IgD-negative memory B cell (primary cell): ENCODE results near the gene GINS1. TPM values are rescaled to one million over a fixed set of nuclear protein-coding genes. Genes with fewer than 3 reads are reported as not detected.
A peak's percentile ranks its signal among the peaks of the same experiment; 100 is the strongest.

Experiments
- H3K27ac Mint-ChIP-seq, 3 donors: one replicate each; pipeline ENCODE4 v1.8.0; 2020 to 2022; ENCODE audit warnings: mild to moderate bottlenecking in 3 of 3, mixed read lengths in 3 of 3, moderate library complexity in 1 of 3
- H3K27me3 Mint-ChIP-seq: one replicate; pipeline ENCODE4 v1.8.0; 2021; ENCODE audit warnings: mixed read lengths
- H3K36me3 Mint-ChIP-seq: one replicate; pipeline ENCODE4 v1.8.0; 2020; ENCODE audit warnings: mild to moderate bottlenecking, mixed read lengths
- H3K4me1 Mint-ChIP-seq, 3 donors: one replicate each; pipeline ENCODE4 v1.8.0; 2020 to 2022; ENCODE audit warnings: mixed read lengths in 3 of 3, mild to moderate bottlenecking in 1 of 3
- H3K4me3 Mint-ChIP-seq, 4 donors: one replicate each; pipeline ENCODE4 v1.8.0; 2020 to 2022; ENCODE audit warnings: mild to moderate bottlenecking in 4 of 4, mixed read lengths in 4 of 4, moderate library complexity in 3 of 4
- H3K9me3 Mint-ChIP-seq, 3 donors: one replicate each; pipeline ENCODE4 v1.8.0; 2020 to 2021; ENCODE audit warnings: mixed read lengths in 3 of 3, mild to moderate bottlenecking in 1 of 3
- polyA plus RNA-seq: library from polyadenylated mRNA; unstranded; fragments of 300-500 nt; fragmentation: Illumina TruSeq; gene quantifications from one replicate; pipeline ENCODE4 v1.2.3, GENCODE V29; 2021

Gene GINS1
- polyA plus RNA-seq, 1 donor from 2014 or later, result 1.2 TPM

DNA sequence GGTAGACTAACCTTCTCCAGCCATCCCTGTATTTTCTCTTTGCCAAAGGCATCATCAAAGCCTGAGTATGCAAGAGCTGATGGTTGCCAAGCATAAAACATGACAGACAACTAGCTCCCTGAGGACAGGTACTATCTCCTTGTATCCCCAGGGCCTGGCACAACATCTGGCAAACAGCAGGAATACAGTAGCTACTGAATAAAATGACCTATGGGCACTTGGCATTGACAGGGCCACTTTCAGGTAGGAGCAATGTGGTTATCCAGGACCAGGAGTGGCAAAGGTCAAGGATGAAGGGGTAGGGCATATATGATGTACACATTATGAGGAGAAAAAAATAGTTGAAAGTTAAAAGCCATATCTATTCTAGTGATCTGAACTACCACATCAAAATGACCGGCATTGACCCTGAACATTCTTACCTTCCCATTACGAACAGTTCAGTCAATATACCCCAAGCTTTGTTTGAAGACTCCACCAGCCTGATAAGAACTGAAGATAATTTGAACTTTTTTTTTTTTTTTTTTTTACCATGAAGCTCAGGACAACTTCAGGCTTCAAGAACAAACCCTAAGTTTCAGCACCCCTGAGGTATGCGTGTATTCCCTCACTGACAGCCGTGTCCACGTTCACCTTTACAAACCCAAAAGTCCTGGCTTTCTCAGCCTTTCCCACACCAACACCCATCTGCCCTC, 29.1 kb upstream of the GINS1 start:
- Mint-ChIP-seq H3K4me3 (no peak overlapping the region), H3K4me1 (peaks cover 4 to 12% (median 11%) of the 10 kb centered on the region in 3 donors), H3K36me3 (peaks cover 11% of the 10 kb centered on the region), H3K27ac (peak overlapping the region in 1 of 3 donors; percentile 35), H3K27me3 (no peaks in the 10 kb centered on the region), H3K9me3 (peaks cover 0 to 2% (median 2%) of the 10 kb centered on the region in 3 donors)

DNA sequence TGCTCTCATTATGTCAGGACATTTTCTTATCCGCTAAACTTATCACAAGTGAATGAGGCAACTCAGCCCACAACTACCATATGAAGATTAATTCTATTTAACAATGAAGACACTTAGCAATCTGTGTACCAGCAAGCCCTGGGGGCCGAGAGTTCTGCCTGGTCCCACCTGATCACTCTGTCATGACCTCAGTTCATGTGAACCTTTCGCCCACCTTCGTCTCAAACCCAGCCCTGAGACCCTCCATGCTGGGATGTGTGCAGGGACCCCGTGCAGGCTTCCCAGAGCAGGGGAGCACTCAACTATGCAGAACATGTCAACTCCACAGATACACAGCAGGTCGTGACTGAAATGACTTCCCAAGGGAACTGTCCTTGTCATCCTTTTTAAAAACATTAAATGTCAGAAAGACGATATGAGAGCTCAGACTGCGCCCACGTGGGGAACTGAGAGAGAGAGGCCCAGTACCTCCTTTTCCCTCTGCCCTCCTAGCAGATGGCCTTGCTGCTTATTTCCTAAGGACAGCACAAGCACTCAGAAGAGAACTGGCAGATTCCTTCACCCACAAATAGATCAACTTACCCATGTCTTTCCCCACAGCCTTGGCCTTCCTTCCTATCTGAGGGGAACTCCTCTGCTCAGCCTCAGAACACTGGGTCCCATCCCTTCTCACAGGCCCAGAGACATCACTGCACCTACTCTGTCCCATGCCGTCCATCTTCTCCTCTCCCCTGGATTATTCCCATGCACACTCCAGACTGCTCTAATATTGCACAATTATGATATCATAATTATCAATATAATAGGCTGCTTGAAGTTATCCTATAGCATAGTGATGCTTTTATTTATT, 28.4 kb upstream of the GINS1 start:
- Mint-ChIP-seq H3K9me3 (peaks cover 0 to 2% (median 2%) of the 10 kb centered on the region in 3 donors), H3K27me3 (no peaks in the 10 kb centered on the region), H3K4me1 (peaks cover 4 to 12% (median 8%) of the 10 kb centered on the region in 3 donors), H3K27ac (peak overlapping the region in 1 of 3 donors; percentile 60), H3K4me3 (no peak overlapping the region), H3K36me3 (peaks cover 8% of the 10 kb centered on the region)

DNA sequence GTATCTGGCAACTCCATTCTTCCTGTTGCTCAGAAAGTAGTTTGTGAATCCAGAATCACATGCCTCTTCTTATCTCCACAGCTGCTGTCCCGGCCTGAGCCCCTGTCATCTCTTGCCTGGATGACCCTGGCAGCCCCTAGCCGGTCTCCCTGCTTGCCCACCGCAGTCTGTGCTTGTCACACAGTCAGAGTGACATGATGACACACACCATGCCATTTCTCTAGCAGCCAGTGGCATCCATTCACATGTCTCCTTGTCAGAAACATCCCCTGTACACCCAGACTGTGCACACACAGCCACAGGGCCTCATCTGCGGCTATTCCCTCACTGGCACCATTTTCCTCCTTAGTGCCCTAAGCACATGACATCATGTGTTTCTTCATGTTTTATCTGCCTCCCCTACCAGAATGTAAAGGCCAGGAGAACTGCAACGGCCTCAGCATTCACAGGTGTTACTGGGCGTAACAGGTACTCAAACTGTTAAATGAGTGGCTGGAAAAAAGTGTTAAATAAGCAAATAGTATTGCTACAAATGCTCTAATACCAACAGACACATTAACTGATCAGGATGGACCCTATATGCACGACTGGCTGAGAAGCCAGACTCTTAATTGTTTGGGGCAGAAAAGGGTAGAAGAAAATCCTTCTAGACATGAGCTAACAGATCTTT, 26.4 kb upstream of the GINS1 start:
- Mint-ChIP-seq H3K4me1 (peaks cover 5 to 12% (median 8%) of the 10 kb centered on the region in 3 donors), H3K4me3 (no peak overlapping the region), H3K27ac (no peak overlapping the region), H3K27me3 (no peaks in the 10 kb centered on the region), H3K36me3 (peaks cover 10% of the 10 kb centered on the region), H3K9me3 (peaks cover 0 to 2% (median 0%) of the 10 kb centered on the region in 3 donors)

GRCh38 chr20:25382704-25383370, 24.6 kb upstream of the GINS1 start:
- no peak overlapping the region for H3K27ac Mint-ChIP-seq

GRCh38 chr20:25389401-25389857, 18.0 kb upstream of the GINS1 start:
- Mint-ChIP-seq H3K4me1 (peaks cover 13 to 21% (median 14%) of the 10 kb centered on the region in 3 donors), H3K9me3 (no peaks in the 10 kb centered on the region), H3K36me3 (peaks cover 6% of the 10 kb centered on the region), H3K27ac (peak overlapping the region in 2 of 3 donors; percentile 16 to 23), H3K27me3 (peaks cover 2% of the 10 kb centered on the region), H3K4me3 (peak overlapping the region; percentile 76 to 92 (median 83))

More at GRCh38 chr20:25382704-25383370, 24.6 kb upstream of the GINS1 start:
- Mint-ChIP-seq H3K9me3 (peaks cover 0 to 2% (median 0%) of the 10 kb centered on the region in 3 donors), H3K36me3 (peaks cover 7% of the 10 kb centered on the region), H3K27me3 (no peaks in the 10 kb centered on the region), H3K4me1 (peaks cover 5 to 11% (median 10%) of the 10 kb centered on the region in 3 donors), H3K4me3 (no peak overlapping the region)

DNA sequence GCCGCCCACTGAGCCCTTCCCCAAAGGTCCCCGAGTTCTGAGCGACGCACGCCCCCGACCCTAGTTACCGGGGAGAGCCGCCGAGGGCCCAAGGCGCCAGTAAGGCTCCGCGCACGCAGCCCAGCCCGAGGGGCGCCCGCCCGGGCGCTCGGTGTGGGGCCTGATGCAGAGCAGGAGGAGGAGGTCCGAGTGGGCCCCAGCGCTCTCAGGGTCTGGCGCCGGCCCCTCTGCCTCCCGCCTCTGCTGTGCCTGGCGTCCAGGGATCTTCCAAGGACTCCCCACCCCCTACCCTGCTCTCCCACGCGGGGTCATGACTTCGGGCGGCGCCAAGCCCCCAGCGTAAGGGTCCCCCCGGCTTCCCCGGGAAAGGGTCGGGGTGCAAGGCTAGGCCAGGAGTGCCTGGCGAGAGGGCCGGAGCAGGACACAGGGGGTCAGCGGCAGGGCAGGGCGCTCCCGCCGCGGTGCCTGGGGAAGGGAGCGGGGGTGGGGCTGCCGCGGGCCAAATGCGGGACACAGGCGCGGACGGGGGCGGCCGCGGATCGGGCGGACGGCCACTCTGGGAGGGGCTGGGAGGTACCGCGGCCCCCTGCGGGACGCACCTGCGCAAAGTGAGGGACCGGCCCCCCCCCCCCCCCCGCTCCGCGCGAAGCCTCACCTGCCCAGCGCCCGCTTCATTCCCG, 17.5 kb upstream of the GINS1 start:
- H3K4me3 Mint-ChIP-seq, result peak overlapping the region; percentile 76 to 92 (median 83)
- H3K4me1 Mint-ChIP-seq, result peaks cover 14 to 21% (median 15%) of the 10 kb centered on the region in 3 donors
- H3K36me3 Mint-ChIP-seq, result peaks cover 4% of the 10 kb centered on the region
- H3K9me3 Mint-ChIP-seq, result no peaks in the 10 kb centered on the region
- peaks cover 2% of the 10 kb centered on the region for H3K27me3 Mint-ChIP-seq
- H3K27ac Mint-ChIP-seq, result peak overlapping the region in 2 of 3 donors; percentile 16 to 23

GRCh38 chr20:25390538-25391528, 16.6 kb upstream of the GINS1 start, which contains the start of gene ABHD12:
ABHD12 (minus strand) TSS chr20:25390835; CDS start chr20:25390703, 132 bp downstream.
- peaks cover 4% of the 10 kb centered on the region for H3K36me3 Mint-ChIP-seq
- peak within 1 kb of the TSS; percentile 87 to 95 (median 92) for H3K4me3 Mint-ChIP-seq
- peaks cover 4% of the 10 kb centered on the region for H3K27me3 Mint-ChIP-seq
- H3K9me3 Mint-ChIP-seq, result no peaks in the 10 kb centered on the region
- H3K27ac Mint-ChIP-seq, result peak within 1 kb of the TSS in 2 of 3 donors; percentile 81 to 83
- H3K4me1 Mint-ChIP-seq, result peaks cover 17 to 21% (median 17%) of the 10 kb centered on the region in 3 donors

GRCh38 chr20:25394276-25394675, 13.2 kb upstream of the GINS1 start:
- H3K4me1 Mint-ChIP-seq, result peaks cover 10 to 14% (median 13%) of the 10 kb centered on the region in 3 donors

DNA sequence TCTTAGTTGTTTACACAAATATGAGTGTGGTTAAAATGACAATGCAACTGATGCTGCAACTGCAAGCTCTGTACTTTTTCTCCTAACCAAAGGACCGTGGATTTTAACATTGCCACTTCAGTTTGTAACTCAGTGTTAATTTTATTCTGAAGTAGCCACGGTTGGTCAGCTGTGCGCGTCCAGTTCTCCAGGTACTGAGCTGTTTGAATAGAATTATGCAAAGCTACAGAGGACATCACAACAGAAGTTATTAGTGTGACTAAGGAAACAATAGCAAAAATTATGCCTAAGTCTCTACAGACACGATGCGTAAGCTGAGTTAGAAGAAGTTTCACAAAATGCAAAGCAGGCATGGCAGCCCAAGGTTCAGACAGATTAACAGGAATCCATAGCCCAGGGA, 12.5 kb upstream of the GINS1 start:
- Mint-ChIP-seq H3K9me3 (no peaks in the 10 kb centered on the region), H3K4me3 (no peak overlapping the region), H3K27ac (no peak overlapping the region), H3K4me1 (peaks cover 7 to 12% (median 11%) of the 10 kb centered on the region in 3 donors), H3K27me3 (peaks cover 9% of the 10 kb centered on the region), H3K36me3 (peaks cover 1% of the 10 kb centered on the region)

More at GRCh38 chr20:25394276-25394675, 13.2 kb upstream of the GINS1 start:
- Mint-ChIP-seq H3K4me3 (peak overlapping the region in 1 of 4 donors; percentile 85), H3K36me3 (peaks cover 1% of the 10 kb centered on the region), H3K9me3 (no peaks in the 10 kb centered on the region), H3K27ac (no peak overlapping the region), H3K27me3 (peaks cover 9% of the 10 kb centered on the region)

DNA sequence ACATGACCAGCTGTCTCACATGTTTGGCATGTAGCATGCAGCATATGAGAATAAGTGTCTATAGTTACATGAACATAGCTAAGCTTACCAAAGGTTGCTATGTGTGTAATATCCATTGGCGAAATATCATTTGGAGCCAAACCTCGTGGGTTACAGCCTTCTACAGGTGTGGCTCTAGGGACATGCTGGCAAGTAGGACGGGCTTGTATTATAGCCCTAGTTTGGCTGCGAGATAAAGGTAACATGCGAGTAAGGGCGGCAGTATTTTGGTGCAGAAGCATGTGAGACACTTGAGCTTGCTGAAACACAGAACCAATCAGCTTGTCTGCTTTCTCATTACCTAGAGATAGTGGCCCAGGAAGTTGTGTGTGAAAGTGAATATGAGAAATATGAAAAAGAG, 10.4 kb upstream of the GINS1 start:
- Mint-ChIP-seq H3K4me1 (peaks cover 7% of the 10 kb centered on the region in 3 donors), H3K9me3 (no peaks in the 10 kb centered on the region), H3K27ac (no peak overlapping the region), H3K36me3 (peaks cover 1% of the 10 kb centered on the region), H3K4me3 (peak overlapping the region in 1 of 4 donors; percentile 25), H3K27me3 (peaks cover 11% of the 10 kb centered on the region)

DNA sequence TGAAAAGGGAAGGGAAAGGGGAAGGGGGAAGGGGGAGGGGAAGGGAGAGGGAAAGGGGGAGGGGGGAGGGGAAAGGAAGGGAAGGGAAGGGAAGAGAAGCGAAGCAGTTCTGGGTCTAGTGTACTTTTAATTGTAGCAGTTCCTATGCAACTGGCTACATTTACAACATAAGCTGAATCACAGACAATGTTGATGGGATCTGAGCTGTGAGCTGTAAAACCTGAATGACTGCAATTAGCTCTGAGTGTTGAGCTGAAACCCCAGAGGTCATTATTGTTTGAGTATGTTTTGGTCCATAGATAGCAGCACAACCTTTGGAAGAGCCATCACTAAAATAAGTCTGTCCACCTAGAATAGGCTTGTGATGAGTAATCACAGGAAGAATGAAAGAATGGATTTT, 9.7 kb upstream of the GINS1 start:
- H3K4me3 Mint-ChIP-seq, result no peak overlapping the region
- peaks cover 7% of the 10 kb centered on the region in 3 donors for H3K4me1 Mint-ChIP-seq
- H3K27ac Mint-ChIP-seq, result no peak overlapping the region
- peaks cover 11% of the 10 kb centered on the region for H3K27me3 Mint-ChIP-seq
- peaks cover 0 to 5% (median 2%) of the 10 kb centered on the region in 3 donors for H3K9me3 Mint-ChIP-seq
- peaks cover 1% of the 10 kb centered on the region for H3K36me3 Mint-ChIP-seq

DNA sequence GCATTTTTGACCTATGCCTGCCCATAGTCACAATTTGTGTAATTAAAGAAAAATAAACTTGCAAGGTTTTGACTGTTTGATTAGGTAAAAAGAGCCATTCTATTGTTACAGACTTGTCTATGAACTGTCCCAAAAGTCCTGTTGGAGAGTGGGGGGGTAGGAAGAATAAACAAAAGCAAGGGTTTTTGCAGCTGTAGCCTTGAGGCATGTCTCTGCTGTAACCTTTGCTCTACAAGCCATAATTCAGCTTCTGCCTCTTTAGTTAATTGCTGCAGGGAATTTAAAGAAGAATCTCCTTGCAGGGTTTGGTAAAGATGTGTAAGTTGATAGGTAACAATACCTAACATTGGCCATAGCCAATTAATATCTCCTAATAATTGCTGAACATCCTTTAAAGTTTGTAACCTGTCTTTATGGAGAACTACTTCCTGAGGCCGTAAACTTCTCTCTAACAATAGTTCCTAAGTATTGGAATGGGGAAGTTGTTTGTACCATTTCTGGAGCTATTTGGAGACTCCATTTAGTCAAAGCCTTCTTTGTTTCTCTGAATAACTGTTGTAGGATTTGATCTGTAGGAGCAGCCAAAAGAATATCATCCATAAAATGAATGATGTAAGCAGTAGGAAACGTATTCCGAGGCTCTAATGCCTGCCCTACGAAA, 9.0 kb upstream of the GINS1 start:
- H3K27me3 Mint-ChIP-seq, result peaks cover 10% of the 10 kb centered on the region
- H3K4me3 Mint-ChIP-seq, result peak overlapping the region in 1 of 4 donors; percentile 22
- no peak overlapping the region for H3K27ac Mint-ChIP-seq
- H3K9me3 Mint-ChIP-seq, result peaks cover 4 to 12% (median 7%) of the 10 kb centered on the region in 3 donors
- H3K36me3 Mint-ChIP-seq, result peaks cover 1% of the 10 kb centered on the region
- H3K4me1 Mint-ChIP-seq, result peaks cover 5 to 7% (median 6%) of the 10 kb centered on the region in 3 donors
